ENCODE measurements around the gene RFX2.

DNA sequence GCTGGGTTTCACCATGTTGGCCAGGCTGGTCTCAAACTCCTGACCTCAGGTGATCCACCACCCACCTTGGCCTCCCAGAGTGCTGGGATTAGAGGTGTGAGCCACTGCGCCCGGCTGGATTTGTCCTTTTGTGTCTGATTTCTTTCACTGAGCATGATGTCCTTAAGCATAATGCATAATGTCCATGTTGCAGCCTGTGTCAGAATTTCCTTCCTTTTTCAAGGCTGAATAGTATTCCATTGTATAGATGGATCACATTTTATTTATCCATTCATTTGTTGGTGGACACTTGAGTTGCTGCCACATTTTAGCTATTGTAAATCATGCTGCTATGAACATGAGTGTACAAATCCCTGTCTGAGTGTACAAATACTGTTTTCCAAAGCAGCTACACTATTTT is 25.5 kb downstream of the RFX2 start:
- TF ChIP-seq YY1 (IDR thresholded peaks at IDR 0.05; ENCODE audit: insufficient read depth, insufficient read length) = no peak
- no peak for TF ChIP-seq ZNF274 (IDR thresholded peaks at IDR 0.05; ENCODE audit: low read depth, low read length)
- TF ChIP-seq SUZ12 (IDR thresholded peaks at IDR 0.05; ENCODE audit: extremely low read depth, insufficient read depth, insufficient read length) = no peak

Measured in NT2/D1 (cell line).